Esophagus squamous epithelium (tissue), 5 donors: ENCODE results near the gene NFX1. TPM values are rescaled to one million over a fixed set of nuclear protein-coding genes. Genes with fewer than 3 reads are reported as not detected.
A peak's percentile ranks its signal among the peaks of the same experiment; 100 is the strongest.

Experiments
- DNase-seq: peaks from one replicate; lab custom pipeline; 2025; lab: John Stamatoyannopoulos, UW
- H3K27ac ChIP-seq, 4 donors: fragments of 200-600 bp; sonication (generic); one replicate each; pipeline ENCODE4 v1.5.1; 2016 to 2019; ENCODE audit warnings: mild to moderate bottlenecking in 1 of 4
- H3K27me3 ChIP-seq, 4 donors: fragments of 200-600 bp; sonication (generic); 1 replicate in 3 of 4; 2 replicates in 1 of 4; pipeline versions ENCODE4 v1.5.1 to v1.6.0; 2017 to 2021; ENCODE audit warnings: antibody characterized with exemption in 1 of 4
- H3K36me3 ChIP-seq, 3 donors: fragments of 200-600 bp; sonication (generic); one replicate each; pipeline ENCODE4 v1.5.1; 2016 to 2019
- H3K4me1 ChIP-seq, 3 donors: fragments of 200-600 bp; sonication (generic); one replicate each; pipeline ENCODE4 v1.5.1; 2017 to 2019
- H3K4me3 ChIP-seq, 4 donors: fragments of 200-600 bp; sonication (generic); 1 replicate in 3 of 4; 2 replicates in 1 of 4; pipeline ENCODE4 v1.5.1; 2016 to 2019; ENCODE audit warnings: mild to moderate bottlenecking in 2 of 4, moderate library complexity in 1 of 4
- H3K9me3 ChIP-seq, 3 donors: fragments of 200-600 bp; sonication (generic); one replicate each; pipeline ENCODE4 v1.5.1; 2016 to 2019
- CTCF ChIP-seq, 6 experiments: fragments of 450-650 bp in 4 of 6; fragments of 200-600 bp in 2 of 6; sonication (generic) in 2 of 6; IDR thresholded peaks; one replicate each; pipeline ENCODE4 v1.5.1; 2016 to 2019; ENCODE audit warnings: antibody characterized with exemption in 6 of 6, mild to moderate bottlenecking in 4 of 6, moderate library complexity in 4 of 6
- POLR2A ChIP-seq, 4 donors: fragments of 450-650 bp; IDR thresholded peaks; one replicate each; pipeline ENCODE4 v1.6.1; 2017; ENCODE audit warnings: antibody characterized with exemption in 4 of 4, mild to moderate bottlenecking in 4 of 4, moderate library complexity in 3 of 4
- WGBS, 2 donors: methylation state at CpG; one replicate each; pipeline ENCODE4 v1.1.5; 2018; 5-methylcytosine and 5-hydroxymethylcytosine counted together
- intact Hi-C: fragments of 100-400 bp; cut with DNase I; formaldehyde crosslinking; loops from one replicate; pipeline ENCODE4 v1.15.0; 2022
- total RNA-seq, 4 donors: library from RNA; depleted of rRNA; stranded (reverse); fragments of >200 nt; gene quantifications; one replicate each; pipeline ENCODE4 v1.1.0, GENCODE V29; 2016
- donor health status: DM: yes; HTN: yes; CAD: no.

Gene NFX1
- total RNA-seq, 4 donors from 2014 or later = 19.7 to 47.7 (median 27.2) TPM

- DNase-seq = no peak
- Histone ChIP-seq H3K4me3 (peak overlapping the region; percentile 67 to 98 (median 80)), H3K36me3 (peaks cover 12 to 70% (median 14%) of the 10 kb centered on the region in 3 donors), H3K27ac (peak overlapping the region; percentile 94 to 99 (median 96)), H3K4me1 (peaks cover 12 to 48% (median 28%) of the 10 kb centered on the region in 3 donors), H3K27me3 (no peaks in the 10 kb centered on the region), H3K9me3 (no peaks in the 10 kb centered on the region)
- intact Hi-C loops = no loop called here
- WGBS, 2 donors = 18 to 21% methylated on average over 12 to 13 of the region's 13 CpGs
- no peak for TF ChIP-seq CTCF (IDR thresholded peaks at IDR 0.05)
Observed at GRCh38 chr9:33265211-33265865, 25.0 kb upstream of the NFX1 start.

GRCh38 chr9:33267151-33267767, 23.1 kb upstream of the NFX1 start:
- no peak for DNase-seq
- Histone ChIP-seq H3K36me3 (peaks cover 13 to 70% (median 22%) of the 10 kb centered on the region in 3 donors), H3K9me3 (no peaks in the 10 kb centered on the region), H3K27me3 (no peaks in the 10 kb centered on the region), H3K27ac (peak overlapping the region in 1 of 4 donors; percentile 26), H3K4me1 (peaks cover 12 to 40% (median 28%) of the 10 kb centered on the region in 3 donors), H3K4me3 (no peak overlapping the region)
- intact Hi-C loops = no loop called here
- TF ChIP-seq POLR2A (IDR thresholded peaks at IDR 0.05) (no peak), CTCF (IDR thresholded peaks at IDR 0.05) (no peak)

GRCh38 chr9:33270146-33270545, 20.2 kb upstream of the NFX1 start:
- H3K4me3 ChIP-seq = no peak overlapping the region
- intact Hi-C loops = no loop called here
- no peak for DNase-seq
- H3K27ac ChIP-seq = no peak overlapping the region
- 81 to 90% methylated on average over 3 of the region's 3 CpGs for WGBS, 2 donors
- H3K4me1 ChIP-seq = peaks cover 9 to 26% (median 18%) of the 10 kb centered on the region in 3 donors
- TF ChIP-seq POLR2A (IDR thresholded peaks at IDR 0.05) = no peak
- H3K9me3 ChIP-seq = no peaks in the 10 kb centered on the region
- H3K27me3 ChIP-seq = no peaks in the 10 kb centered on the region
- peaks cover 13 to 92% (median 29%) of the 10 kb centered on the region in 3 donors for H3K36me3 ChIP-seq

- WGBS, 2 donors = 89% methylated on average over 1 of the region's 1 CpG; no CpG with 5 or more reads in 1 of the 2 donors
- TF ChIP-seq POLR2A (IDR thresholded peaks at IDR 0.05) (no peak), CTCF (IDR thresholded peaks at IDR 0.05) (no peak)
- no peak overlapping the region for H3K27ac ChIP-seq
- no peaks in the 10 kb centered on the region for H3K9me3 ChIP-seq
- DNase-seq = no peak
- H3K4me1 ChIP-seq = peaks cover 0 to 7% (median 2%) of the 10 kb centered on the region in 3 donors
- H3K4me3 ChIP-seq = no peak overlapping the region
- H3K36me3 ChIP-seq = peaks cover 17 to 100% (median 49%) of the 10 kb centered on the region in 3 donors
- intact Hi-C loops = no loop called here
- H3K27me3 ChIP-seq = no peaks in the 10 kb centered on the region
Observed at GRCh38 chr9:33272061-33272460, 18.3 kb upstream of the NFX1 start.

- peaks cover 10 to 100% (median 59%) of the 10 kb centered on the region in 3 donors for H3K36me3 ChIP-seq
- no peaks in the 10 kb centered on the region for H3K9me3 ChIP-seq
- DNase-seq = no peak
- H3K4me3 ChIP-seq = no peak overlapping the region
- TF ChIP-seq CTCF (IDR thresholded peaks at IDR 0.05) (no peak), POLR2A (IDR thresholded peaks at IDR 0.05) (no peak)
- no peaks in the 10 kb centered on the region for H3K4me1 ChIP-seq
- no peak overlapping the region for H3K27ac ChIP-seq
- WGBS, 2 donors = 56 to 69% methylated on average over 3 of the region's 3 CpGs
- intact Hi-C loops = no loop called here
- no peaks in the 10 kb centered on the region for H3K27me3 ChIP-seq
Observed at GRCh38 chr9:33273266-33273971, 16.9 kb upstream of the NFX1 start.
